Measurements from ENCODE around the gene PAXX. TPM values are rescaled to one million over a fixed set of nuclear protein-coding genes. Genes with fewer than 3 reads are reported as not detected.

PAXX gene
- total RNA-seq, 2 experiments from 2014 or later = 67.0 to 67.8 TPM

DNA sequence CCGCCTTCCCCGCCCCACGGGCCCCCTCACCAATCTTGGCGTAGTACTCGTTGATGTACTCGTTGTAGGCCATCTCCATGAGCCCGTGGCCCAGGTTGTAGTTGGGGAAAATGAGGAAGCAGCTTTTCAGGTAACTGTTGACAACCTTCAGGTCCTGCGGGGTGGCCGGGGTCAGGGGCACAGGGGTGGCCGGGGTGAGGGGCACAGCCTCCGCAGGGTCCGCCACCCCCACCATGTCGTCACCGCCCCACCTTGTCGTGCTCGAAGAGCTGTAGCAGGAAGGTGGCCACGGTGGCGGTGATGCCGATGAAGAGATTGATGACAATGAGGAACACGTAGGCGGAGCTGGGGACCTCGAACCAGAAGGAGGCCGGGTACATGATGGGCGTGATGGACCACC lies 18.9 kb downstream of the PAXX start:
- H3K4me3 ChIP-seq (ENCODE audit: low read length) = no peak overlapping the region
- no peak overlapping the region for H3K4me3 Mint-ChIP-seq
- H3K27ac Mint-ChIP-seq = no peak overlapping the region
- no peaks in the 10 kb centered on the region for H3K4me1 ChIP-seq (ENCODE audit: insufficient read depth, low read length)
- H3K9me3 ChIP-seq (ENCODE audit: control insufficient read depth in 1 of 2, insufficient read depth in 1 of 2, low read length in 2 of 2) = no peaks in the 10 kb centered on the region
- ATAC-seq (ENCODE audit: poor library complexity) = no peak
- H3K27ac ChIP-seq (ENCODE audit: low read depth in 1 of 2, low read length in 2 of 2) = no peak overlapping the region
- TF ChIP-seq CTCF (IDR thresholded peaks at IDR 0.05) = no peak
- peaks cover 44% of the 10 kb centered on the region for H3K36me3 ChIP-seq (ENCODE audit: insufficient read depth, low read length)
- CTCF ChIA-PET = interaction anchor here (0.5 kb wide), 1 partner anchor 10 kb away, joined by 3 read pairs; no protein-coding TSS in a partner anchor
- no peak for DNase-seq
- peaks cover 5% of the 10 kb centered on the region for H3K36me3 Mint-ChIP-seq (ENCODE audit: low read depth)
- H3K27me3 ChIP-seq (ENCODE audit: control insufficient read depth in 1 of 2, insufficient read depth in 2 of 2, low read length in 2 of 2) = no peaks in the 10 kb centered on the region
- no peaks in the 10 kb centered on the region for H3K4me1 Mint-ChIP-seq (ENCODE audit: low read depth)
- no peaks in the 10 kb centered on the region for H3K27me3 Mint-ChIP-seq
- intact Hi-C loops (cut with DNase I, micrococcal nuclease) = no loop called here
- H3K9me3 Mint-ChIP-seq = no peaks in the 10 kb centered on the region
- POLR2A ChIA-PET = no interaction called here

DNA sequence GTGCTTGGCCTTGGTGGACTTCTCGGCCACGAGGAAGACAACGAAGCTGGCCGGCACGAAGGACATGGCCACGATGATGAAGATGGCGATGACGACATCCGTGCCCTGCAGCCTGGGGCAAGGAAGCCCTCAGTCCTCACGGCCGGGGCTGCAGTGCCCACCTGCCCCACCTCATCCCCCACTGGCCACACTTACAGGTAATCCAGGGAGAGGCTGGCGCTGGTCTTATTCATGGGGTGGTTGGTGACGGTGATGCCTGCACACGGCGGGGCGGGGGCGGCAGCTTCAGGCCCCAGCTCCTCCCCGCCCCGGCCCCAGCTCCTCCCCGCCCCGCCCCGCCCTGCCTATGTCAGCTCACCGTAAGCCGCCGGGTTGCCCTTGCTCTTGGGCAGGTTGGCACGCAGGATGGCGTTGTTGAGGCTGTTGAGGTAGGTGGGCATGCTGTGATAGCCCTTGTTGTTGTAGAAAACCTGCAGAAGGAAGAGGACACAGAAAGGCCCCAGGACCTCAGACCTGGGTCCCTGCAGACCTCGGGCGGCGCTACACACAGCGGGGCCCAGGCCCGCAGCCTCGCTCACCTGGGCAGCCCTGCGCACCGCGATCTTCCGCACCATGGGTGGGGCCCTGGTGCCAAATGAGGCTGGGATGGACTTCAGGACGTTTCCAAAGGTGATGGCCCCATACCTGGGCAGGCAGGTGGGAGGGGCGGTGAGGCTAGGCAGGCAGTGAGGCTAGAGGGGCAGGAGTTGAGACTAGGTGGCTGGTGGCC lies 19.9 kb downstream of the PAXX start:
- Mint-ChIP-seq H3K27ac (no peak overlapping the region), H3K4me3 (no peak overlapping the region), H3K36me3 (ENCODE audit: low read depth) (peaks cover 10% of the 10 kb centered on the region), H3K4me1 (ENCODE audit: low read depth) (no peaks in the 10 kb centered on the region), H3K9me3 (no peaks in the 10 kb centered on the region), H3K27me3 (no peaks in the 10 kb centered on the region)
- Histone ChIP-seq H3K9me3 (ENCODE audit: control insufficient read depth in 1 of 2, insufficient read depth in 1 of 2, low read length in 2 of 2) (no peaks in the 10 kb centered on the region), H3K36me3 (ENCODE audit: insufficient read depth, low read length) (peaks cover 49% of the 10 kb centered on the region), H3K27ac (ENCODE audit: low read depth in 1 of 2, low read length in 2 of 2) (no peak overlapping the region), H3K4me3 (ENCODE audit: low read length) (no peak overlapping the region), H3K4me1 (ENCODE audit: insufficient read depth, low read length) (no peaks in the 10 kb centered on the region), H3K27me3 (ENCODE audit: control insufficient read depth in 1 of 2, insufficient read depth in 2 of 2, low read length in 2 of 2) (no peaks in the 10 kb centered on the region)
- TF ChIP-seq CTCF (IDR thresholded peaks at IDR 0.05) = no peak
- intact Hi-C loops (cut with DNase I, micrococcal nuclease) = no loop called here
- ChIA-PET CTCF (no interaction called here), POLR2A (no interaction called here)
- ATAC-seq (ENCODE audit: poor library complexity) (no peak), DNase-seq (no peak)

DNA sequence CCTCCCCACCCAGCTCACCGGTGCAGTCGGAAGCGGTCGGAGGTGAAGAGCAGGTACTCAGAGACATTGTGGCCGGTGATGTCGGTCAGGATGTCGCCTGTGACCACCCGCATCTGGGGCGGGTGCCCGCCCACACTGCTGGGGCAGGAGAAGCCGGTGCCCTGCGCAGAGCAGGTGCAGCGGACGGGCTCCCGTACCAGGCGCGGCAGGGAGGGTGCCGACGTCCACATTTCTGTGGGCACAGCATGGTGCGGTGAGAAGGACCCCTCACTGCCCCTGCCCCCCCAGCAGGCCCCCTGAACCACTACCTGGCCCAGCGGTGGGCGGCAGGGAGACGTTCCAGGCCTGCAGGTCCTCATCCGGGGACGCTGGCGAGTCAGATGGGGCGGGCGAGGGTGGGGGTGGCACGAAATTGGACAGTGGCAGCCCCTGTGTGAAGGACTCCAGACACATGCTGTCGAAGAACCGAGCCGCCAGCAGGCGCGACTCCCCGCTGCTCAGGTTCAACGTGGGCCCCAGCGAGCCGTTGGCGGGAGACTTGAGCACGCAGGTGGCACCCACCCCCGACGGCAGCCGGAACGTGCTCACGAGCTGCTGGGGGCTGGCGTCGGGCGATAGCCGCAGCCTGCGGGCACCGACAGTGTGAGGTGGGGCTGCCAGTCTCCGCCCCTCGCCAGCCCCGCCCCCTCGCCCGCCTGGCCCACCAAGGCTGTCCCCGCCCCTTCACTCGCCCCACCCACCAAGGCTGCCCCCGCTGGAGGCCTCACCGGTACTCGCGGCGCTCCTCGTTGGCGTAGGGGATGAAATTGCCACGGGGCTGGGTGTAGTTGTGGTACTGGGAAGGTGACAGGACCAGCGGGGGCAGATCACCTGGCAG lies 20.7 kb downstream of the PAXX start:
- CTCF ChIA-PET = no interaction called here
- no peak overlapping the region for H3K4me3 ChIP-seq (ENCODE audit: low read length)
- POLR2A ChIA-PET = no interaction called here
- H3K4me1 ChIP-seq (ENCODE audit: insufficient read depth, low read length) = no peaks in the 10 kb centered on the region
- H3K27me3 ChIP-seq (ENCODE audit: control insufficient read depth in 1 of 2, insufficient read depth in 2 of 2, low read length in 2 of 2) = no peaks in the 10 kb centered on the region
- no peak overlapping the region for H3K4me3 Mint-ChIP-seq
- peaks cover 58% of the 10 kb centered on the region for H3K36me3 ChIP-seq (ENCODE audit: insufficient read depth, low read length)
- no peak for TF ChIP-seq CTCF (IDR thresholded peaks at IDR 0.05)
- ATAC-seq (ENCODE audit: poor library complexity) (no peak), DNase-seq (no peak)
- H3K4me1 Mint-ChIP-seq (ENCODE audit: low read depth) = no peaks in the 10 kb centered on the region
- H3K9me3 Mint-ChIP-seq = no peaks in the 10 kb centered on the region
- intact Hi-C loops (cut with DNase I, micrococcal nuclease) = no loop called here
- H3K27ac Mint-ChIP-seq = no peak overlapping the region
- peaks cover 11% of the 10 kb centered on the region for H3K36me3 Mint-ChIP-seq (ENCODE audit: low read depth)
- no peaks in the 10 kb centered on the region for H3K27me3 Mint-ChIP-seq
- H3K27ac ChIP-seq (ENCODE audit: low read depth in 1 of 2, low read length in 2 of 2) = no peak overlapping the region
- no peaks in the 10 kb centered on the region for H3K9me3 ChIP-seq (ENCODE audit: control insufficient read depth in 1 of 2, insufficient read depth in 1 of 2, low read length in 2 of 2)
